WTC11 (cell line): ENCODE data around the gene JADE1. TPM values are rescaled to one million over a fixed set of nuclear protein-coding genes. Genes with fewer than 3 reads are reported as not detected.

ENCODE experiments used
- ATAC-seq: fragments of 200-7000 bp; cut with Tn5 transposase; 2 replicates; pipeline ENCODE4 v1.10.0; 2021; ENCODE audit warnings: mild to moderate bottlenecking, moderate library complexity
- CTCF ChIA-PET: fragments of 300-600 bp; sonication (Branson Sonifier 250); formaldehyde crosslinking; loops from one replicate; lab custom pipeline; 2021; ENCODE audit warnings: antibody characterized with exemption; lab: Charles Lee
- POLR2A ChIA-PET: fragments of 350-600 bp; sonication (Branson Sonifier 250); formaldehyde crosslinking; loops from one replicate; lab custom pipeline; 2021; ENCODE audit warnings: antibody characterized with exemption; lab: Charles Lee
- DNase-seq: peaks from one replicate; pipeline ENCODE4 v3.0.0; 2021; ENCODE audit warnings: low spot score
- H3K27ac Mint-ChIP-seq: 2 replicates; pipeline ENCODE4 v1.8.0; 2021; ENCODE audit warnings: mixed read lengths
- H3K27me3 Mint-ChIP-seq: 2 replicates; pipeline ENCODE4 v1.8.0; 2021; ENCODE audit warnings: low read depth, mild to moderate bottlenecking, moderate library complexity, mixed read lengths
- H3K36me3 Mint-ChIP-seq: 2 replicates; pipeline ENCODE4 v1.8.0; 2021; ENCODE audit warnings: mixed read lengths
- H3K4me1 Mint-ChIP-seq: 2 replicates; pipeline ENCODE4 v1.8.0; 2022; ENCODE audit warnings: mixed read lengths
- H3K4me3 Mint-ChIP-seq: 2 replicates; pipeline ENCODE4 v1.8.0; 2021; ENCODE audit warnings: mild to moderate bottlenecking, moderate library complexity, mixed read lengths
- H3K9me3 Mint-ChIP-seq: 2 replicates; pipeline ENCODE4 v1.8.0; 2021; ENCODE audit warnings: mixed read lengths
- ATF1 ChIP-seq: sonication (generic); formaldehyde crosslinking; IDR thresholded peaks from 2 replicates; pipeline ENCODE4 v1.8.1; 2023; ENCODE audit warnings: mild to moderate bottlenecking, moderate library complexity, missing genetic modification reagents
- GABPB1 ChIP-seq: sonication (generic); formaldehyde crosslinking; IDR thresholded peaks from 2 replicates; pipeline ENCODE4 v1.8.1; 2023; ENCODE audit warnings: mild to moderate bottlenecking, missing genetic modification reagents
- GRHL2 ChIP-seq: fragments of 250-450 bp; sonication (Bioruptor Pico); IDR thresholded peaks from 2 replicates; pipeline ENCODE4 v1.8.0; 2022; ENCODE audit warnings: mild to moderate bottlenecking, moderate library complexity; ENCODE audit not compliant: insufficient replicate concordance, severe bottlenecking
- KAT7 ChIP-seq: sonication (generic); formaldehyde crosslinking; IDR thresholded peaks from 2 replicates; pipeline ENCODE4 v1.8.1; 2023; ENCODE audit warnings: missing genetic modification reagents, mild to moderate bottlenecking, borderline replicate concordance
- MYBL2 ChIP-seq: sonication (generic); formaldehyde crosslinking; IDR thresholded peaks from 2 replicates; pipeline ENCODE4 v1.8.1; 2023; ENCODE audit warnings: mild to moderate bottlenecking, moderate library complexity, missing genetic modification reagents
- SMAD3 ChIP-seq: sonication (generic); formaldehyde crosslinking; IDR thresholded peaks from 2 replicates; pipeline ENCODE4 v1.8.0; 2022; ENCODE audit warnings: missing genetic modification reagents, mild to moderate bottlenecking, borderline replicate concordance
- SMAD4 ChIP-seq: sonication (generic); formaldehyde crosslinking; IDR thresholded peaks from 2 replicates; pipeline ENCODE4 v1.8.0; 2022; ENCODE audit warnings: mild to moderate bottlenecking, missing genetic modification reagents
- TEAD4 ChIP-seq: sonication (generic); formaldehyde crosslinking; IDR thresholded peaks from 2 replicates; pipeline ENCODE4 v1.8.0; 2022; ENCODE audit warnings: mild to moderate bottlenecking, missing genetic modification reagents
- ZNF138 ChIP-seq: sonication (generic); formaldehyde crosslinking; conservative IDR thresholded peaks from 2 replicates; pipeline ENCODE4 v1.8.1; 2022; ENCODE audit warnings: mild to moderate bottlenecking, moderate library complexity, missing genetic modification reagents
- ZNF232 ChIP-seq: sonication (generic); formaldehyde crosslinking; IDR thresholded peaks from 2 replicates; pipeline ENCODE4 v1.8.0; 2022; ENCODE audit warnings: mild to moderate bottlenecking, missing genetic modification reagents
- ZNF317 ChIP-seq: sonication (generic); formaldehyde crosslinking; IDR thresholded peaks from 2 replicates; pipeline ENCODE4 v1.8.1; 2023; ENCODE audit warnings: low read depth, mild to moderate bottlenecking, moderate library complexity, missing genetic modification reagents, borderline replicate concordance
- ZNF396 ChIP-seq: fragments of 250-450 bp; sonication (Bioruptor Pico); IDR thresholded peaks from 2 replicates; pipeline ENCODE4 v1.8.0; 2021; ENCODE audit warnings: mild to moderate bottlenecking, moderate library complexity, borderline replicate concordance
- ZNF416 ChIP-seq: fragments of 250-450 bp; sonication (Bioruptor Pico); IDR thresholded peaks from 2 replicates; pipeline ENCODE4 v1.9.0; 2021; ENCODE audit warnings: mild to moderate bottlenecking, inconsistent platforms
- total RNA-seq: library from RNA; stranded (reverse); gene quantifications from 3 replicates; pipeline ENCODE4 v1.2.3, GENCODE V29; 2021
- TF ChIP-seq, protein P1 (sequence below): sonication (generic); formaldehyde crosslinking; IDR thresholded peaks from 2 replicates; pipeline ENCODE4 v1.8.1; 2023; ENCODE audit warnings: mild to moderate bottlenecking, missing genetic modification reagents, borderline replicate concordance
- TF ChIP-seq, protein P2 (sequence below): fragments of 250-450 bp; sonication (Bioruptor Pico); IDR thresholded peaks from 2 replicates; pipeline ENCODE4 v2.1.2; 2022; ENCODE audit warnings: mild to moderate bottlenecking, moderate library complexity
- TF ChIP-seq, protein P3 (sequence below): fragments of 250-450 bp; sonication (Bioruptor Pico); IDR thresholded peaks from 2 replicates; pipeline ENCODE4 v1.9.0; 2021; ENCODE audit warnings: mild to moderate bottlenecking, borderline replicate concordance
- TF ChIP-seq, protein P4 (sequence below): fragments of 200-600 bp; IDR thresholded peaks from 2 replicates; pipeline ENCODE4 v1.8.0; 2022; ENCODE audit warnings: antibody characterized with exemption
- TF ChIP-seq, protein P5 (sequence below): sonication (generic); formaldehyde crosslinking; IDR thresholded peaks from 2 replicates; pipeline ENCODE4 v1.8.1; 2022; ENCODE audit warnings: missing genetic modification reagents, borderline replicate concordance
- TF ChIP-seq, protein P6 (sequence below): sonication (generic); formaldehyde crosslinking; IDR thresholded peaks from 2 replicates; pipeline ENCODE4 v1.8.0; 2023; ENCODE audit warnings: missing genetic modification reagents, mild to moderate bottlenecking, borderline replicate concordance

The JADE1 gene
- total RNA-seq, 1 experiment from 2014 or later = 132 TPM

DNA sequence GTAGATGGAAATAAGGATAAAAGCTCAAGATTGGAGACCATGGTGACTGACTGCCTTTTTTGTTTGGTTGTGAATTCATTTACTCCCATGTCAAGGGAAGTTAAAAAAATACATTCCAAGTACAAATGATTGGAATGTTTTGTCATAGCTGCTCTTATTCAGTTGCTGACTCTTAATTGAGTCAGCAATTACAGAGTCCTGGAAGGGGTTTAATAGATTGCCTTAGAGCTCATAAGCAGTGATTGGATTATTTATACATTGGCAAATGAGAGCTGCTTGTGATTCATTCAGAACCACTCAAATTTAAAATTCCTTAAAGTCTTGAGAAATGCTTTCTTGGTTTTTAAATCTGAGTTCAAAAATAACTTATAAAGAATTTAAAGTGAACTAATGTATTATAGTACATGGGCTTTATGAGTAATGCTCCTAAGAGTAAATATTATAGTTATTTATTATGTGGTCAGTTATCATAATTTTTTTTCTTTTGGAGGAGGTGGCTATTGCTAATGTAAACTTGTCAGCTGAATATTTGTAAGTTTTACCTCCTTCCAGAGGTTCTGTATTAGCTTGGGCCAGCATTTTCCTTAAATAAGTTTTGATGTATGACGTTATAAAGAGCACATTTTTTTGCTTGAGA, 13.6 kb downstream of the JADE1 start (continued):
- TF ChIP-seq, protein P1, sequence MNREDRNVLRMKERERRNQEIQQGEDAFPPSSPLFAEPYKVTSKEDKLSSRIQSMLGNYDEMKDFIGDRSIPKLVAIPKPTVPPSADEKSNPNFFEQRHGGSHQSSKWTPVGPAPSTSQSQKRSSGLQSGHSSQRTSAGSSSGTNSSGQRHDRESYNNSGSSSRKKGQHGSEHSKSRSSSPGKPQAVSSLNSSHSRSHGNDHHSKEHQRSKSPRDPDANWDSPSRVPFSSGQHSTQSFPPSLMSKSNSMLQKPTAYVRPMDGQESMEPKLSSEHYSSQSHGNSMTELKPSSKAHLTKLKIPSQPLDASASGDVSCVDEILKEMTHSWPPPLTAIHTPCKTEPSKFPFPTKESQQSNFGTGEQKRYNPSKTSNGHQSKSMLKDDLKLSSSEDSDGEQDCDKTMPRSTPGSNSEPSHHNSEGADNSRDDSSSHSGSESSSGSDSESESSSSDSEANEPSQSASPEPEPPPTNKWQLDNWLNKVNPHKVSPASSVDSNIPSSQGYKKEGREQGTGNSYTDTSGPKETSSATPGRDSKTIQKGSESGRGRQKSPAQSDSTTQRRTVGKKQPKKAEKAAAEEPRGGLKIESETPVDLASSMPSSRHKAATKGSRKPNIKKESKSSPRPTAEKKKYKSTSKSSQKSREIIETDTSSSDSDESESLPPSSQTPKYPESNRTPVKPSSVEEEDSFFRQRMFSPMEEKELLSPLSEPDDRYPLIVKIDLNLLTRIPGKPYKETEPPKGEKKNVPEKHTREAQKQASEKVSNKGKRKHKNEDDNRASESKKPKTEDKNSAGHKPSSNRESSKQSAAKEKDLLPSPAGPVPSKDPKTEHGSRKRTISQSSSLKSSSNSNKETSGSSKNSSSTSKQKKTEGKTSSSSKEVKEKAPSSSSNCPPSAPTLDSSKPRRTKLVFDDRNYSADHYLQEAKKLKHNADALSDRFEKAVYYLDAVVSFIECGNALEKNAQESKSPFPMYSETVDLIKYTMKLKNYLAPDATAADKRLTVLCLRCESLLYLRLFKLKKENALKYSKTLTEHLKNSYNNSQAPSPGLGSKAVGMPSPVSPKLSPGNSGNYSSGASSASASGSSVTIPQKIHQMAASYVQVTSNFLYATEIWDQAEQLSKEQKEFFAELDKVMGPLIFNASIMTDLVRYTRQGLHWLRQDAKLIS (CRISPR knock-in tag) = no peak
- TF ChIP-seq ZNF416 (CRISPR knock-in tag) (no peak), ATF1 (no peak), GABPB1 (CRISPR knock-in tag) (no peak), GRHL2 (no peak)
- TF ChIP-seq, protein P2, sequence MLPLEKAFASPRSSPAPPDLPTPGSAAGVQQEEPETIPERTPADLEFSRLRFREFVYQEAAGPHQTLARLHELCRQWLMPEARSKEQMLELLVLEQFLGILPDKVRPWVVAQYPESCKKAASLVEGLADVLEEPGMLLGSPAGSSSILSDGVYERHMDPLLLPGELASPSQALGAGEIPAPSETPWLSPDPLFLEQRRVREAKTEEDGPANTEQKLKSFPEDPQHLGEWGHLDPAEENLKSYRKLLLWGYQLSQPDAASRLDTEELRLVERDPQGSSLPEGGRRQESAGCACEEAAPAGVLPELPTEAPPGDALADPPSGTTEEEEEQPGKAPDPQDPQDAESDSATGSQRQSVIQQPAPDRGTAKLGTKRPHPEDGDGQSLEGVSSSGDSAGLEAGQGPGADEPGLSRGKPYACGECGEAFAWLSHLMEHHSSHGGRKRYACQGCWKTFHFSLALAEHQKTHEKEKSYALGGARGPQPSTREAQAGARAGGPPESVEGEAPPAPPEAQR (CRISPR knock-in tag) = no peak
- TF ChIP-seq, protein P3, sequence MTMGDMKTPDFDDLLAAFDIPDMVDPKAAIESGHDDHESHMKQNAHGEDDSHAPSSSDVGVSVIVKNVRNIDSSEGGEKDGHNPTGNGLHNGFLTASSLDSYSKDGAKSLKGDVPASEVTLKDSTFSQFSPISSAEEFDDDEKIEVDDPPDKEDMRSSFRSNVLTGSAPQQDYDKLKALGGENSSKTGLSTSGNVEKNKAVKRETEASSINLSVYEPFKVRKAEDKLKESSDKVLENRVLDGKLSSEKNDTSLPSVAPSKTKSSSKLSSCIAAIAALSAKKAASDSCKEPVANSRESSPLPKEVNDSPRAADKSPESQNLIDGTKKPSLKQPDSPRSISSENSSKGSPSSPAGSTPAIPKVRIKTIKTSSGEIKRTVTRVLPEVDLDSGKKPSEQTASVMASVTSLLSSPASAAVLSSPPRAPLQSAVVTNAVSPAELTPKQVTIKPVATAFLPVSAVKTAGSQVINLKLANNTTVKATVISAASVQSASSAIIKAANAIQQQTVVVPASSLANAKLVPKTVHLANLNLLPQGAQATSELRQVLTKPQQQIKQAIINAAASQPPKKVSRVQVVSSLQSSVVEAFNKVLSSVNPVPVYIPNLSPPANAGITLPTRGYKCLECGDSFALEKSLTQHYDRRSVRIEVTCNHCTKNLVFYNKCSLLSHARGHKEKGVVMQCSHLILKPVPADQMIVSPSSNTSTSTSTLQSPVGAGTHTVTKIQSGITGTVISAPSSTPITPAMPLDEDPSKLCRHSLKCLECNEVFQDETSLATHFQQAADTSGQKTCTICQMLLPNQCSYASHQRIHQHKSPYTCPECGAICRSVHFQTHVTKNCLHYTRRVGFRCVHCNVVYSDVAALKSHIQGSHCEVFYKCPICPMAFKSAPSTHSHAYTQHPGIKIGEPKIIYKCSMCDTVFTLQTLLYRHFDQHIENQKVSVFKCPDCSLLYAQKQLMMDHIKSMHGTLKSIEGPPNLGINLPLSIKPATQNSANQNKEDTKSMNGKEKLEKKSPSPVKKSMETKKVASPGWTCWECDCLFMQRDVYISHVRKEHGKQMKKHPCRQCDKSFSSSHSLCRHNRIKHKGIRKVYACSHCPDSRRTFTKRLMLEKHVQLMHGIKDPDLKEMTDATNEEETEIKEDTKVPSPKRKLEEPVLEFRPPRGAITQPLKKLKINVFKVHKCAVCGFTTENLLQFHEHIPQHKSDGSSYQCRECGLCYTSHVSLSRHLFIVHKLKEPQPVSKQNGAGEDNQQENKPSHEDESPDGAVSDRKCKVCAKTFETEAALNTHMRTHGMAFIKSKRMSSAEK (CRISPR knock-in tag) = no peak

DNA sequence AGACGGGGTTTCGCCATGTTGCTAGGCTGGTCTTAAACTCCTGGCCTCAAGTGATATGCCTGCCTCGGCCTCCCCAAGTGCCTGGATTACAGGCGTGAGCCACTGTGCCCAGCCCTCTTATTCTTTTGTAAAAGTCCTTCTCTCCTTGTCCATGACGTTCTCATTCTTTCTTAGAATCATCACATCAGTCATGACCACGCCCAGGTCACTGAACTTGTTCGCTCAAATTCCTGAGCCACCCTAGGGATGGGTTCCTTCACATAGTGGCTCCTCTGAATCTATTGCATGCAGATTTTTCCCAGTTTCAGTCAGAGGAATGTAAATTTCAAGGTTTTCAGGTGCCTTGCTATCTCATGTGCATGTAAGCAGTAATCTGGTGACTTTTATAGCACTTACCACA, 15.7 kb downstream of the JADE1 start:
- CTCF ChIA-PET = no interaction called here
- Mint-ChIP-seq H3K9me3 (no peaks in the 10 kb centered on the region), H3K27me3 (no peaks in the 10 kb centered on the region), H3K4me3 (peak overlapping the region; percentile 13; the same call in 1 of the 2 replicates), H3K4me1 (peaks cover 91% of the 10 kb centered on the region), H3K27ac (peak overlapping the region; percentile 80), H3K36me3 (peaks cover 14% of the 10 kb centered on the region)
- POLR2A ChIA-PET = no interaction called here
- ATAC-seq (peak; percentile 7; the same call in 1 of the 2 replicates), DNase-seq (no peak)
- TF ChIP-seq KAT7 (CRISPR knock-in tag) = no peak
- no peak for TF ChIP-seq ZNF317 (CRISPR knock-in tag)
- TF ChIP-seq TEAD4 (CRISPR knock-in tag) = no peak
- no peak for TF ChIP-seq SMAD3 (CRISPR knock-in tag)
- TF ChIP-seq, protein P4, sequence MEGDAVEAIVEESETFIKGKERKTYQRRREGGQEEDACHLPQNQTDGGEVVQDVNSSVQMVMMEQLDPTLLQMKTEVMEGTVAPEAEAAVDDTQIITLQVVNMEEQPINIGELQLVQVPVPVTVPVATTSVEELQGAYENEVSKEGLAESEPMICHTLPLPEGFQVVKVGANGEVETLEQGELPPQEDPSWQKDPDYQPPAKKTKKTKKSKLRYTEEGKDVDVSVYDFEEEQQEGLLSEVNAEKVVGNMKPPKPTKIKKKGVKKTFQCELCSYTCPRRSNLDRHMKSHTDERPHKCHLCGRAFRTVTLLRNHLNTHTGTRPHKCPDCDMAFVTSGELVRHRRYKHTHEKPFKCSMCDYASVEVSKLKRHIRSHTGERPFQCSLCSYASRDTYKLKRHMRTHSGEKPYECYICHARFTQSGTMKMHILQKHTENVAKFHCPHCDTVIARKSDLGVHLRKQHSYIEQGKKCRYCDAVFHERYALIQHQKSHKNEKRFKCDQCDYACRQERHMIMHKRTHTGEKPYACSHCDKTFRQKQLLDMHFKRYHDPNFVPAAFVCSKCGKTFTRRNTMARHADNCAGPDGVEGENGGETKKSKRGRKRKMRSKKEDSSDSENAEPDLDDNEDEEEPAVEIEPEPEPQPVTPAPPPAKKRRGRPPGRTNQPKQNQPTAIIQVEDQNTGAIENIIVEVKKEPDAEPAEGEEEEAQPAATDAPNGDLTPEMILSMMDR = no peak
- no peak for TF ChIP-seq MYBL2 (CRISPR knock-in tag)
- TF ChIP-seq, protein P5, sequence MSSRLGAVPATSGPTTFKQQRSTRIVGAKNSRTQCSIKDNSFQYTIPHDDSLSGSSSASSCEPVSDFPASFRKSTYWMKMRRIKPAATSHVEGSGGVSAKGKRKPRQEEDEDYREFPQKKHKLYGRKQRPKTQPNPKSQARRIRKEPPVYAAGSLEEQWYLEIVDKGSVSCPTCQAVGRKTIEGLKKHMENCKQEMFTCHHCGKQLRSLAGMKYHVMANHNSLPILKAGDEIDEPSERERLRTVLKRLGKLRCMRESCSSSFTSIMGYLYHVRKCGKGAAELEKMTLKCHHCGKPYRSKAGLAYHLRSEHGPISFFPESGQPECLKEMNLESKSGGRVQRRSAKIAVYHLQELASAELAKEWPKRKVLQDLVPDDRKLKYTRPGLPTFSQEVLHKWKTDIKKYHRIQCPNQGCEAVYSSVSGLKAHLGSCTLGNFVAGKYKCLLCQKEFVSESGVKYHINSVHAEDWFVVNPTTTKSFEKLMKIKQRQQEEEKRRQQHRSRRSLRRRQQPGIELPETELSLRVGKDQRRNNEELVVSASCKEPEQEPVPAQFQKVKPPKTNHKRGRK (CRISPR knock-in tag) = no peak
- TF ChIP-seq ZNF396 (CRISPR knock-in tag) = no peak
- no peak for TF ChIP-seq ZNF232 (CRISPR knock-in tag)
- TF ChIP-seq, protein P6, sequence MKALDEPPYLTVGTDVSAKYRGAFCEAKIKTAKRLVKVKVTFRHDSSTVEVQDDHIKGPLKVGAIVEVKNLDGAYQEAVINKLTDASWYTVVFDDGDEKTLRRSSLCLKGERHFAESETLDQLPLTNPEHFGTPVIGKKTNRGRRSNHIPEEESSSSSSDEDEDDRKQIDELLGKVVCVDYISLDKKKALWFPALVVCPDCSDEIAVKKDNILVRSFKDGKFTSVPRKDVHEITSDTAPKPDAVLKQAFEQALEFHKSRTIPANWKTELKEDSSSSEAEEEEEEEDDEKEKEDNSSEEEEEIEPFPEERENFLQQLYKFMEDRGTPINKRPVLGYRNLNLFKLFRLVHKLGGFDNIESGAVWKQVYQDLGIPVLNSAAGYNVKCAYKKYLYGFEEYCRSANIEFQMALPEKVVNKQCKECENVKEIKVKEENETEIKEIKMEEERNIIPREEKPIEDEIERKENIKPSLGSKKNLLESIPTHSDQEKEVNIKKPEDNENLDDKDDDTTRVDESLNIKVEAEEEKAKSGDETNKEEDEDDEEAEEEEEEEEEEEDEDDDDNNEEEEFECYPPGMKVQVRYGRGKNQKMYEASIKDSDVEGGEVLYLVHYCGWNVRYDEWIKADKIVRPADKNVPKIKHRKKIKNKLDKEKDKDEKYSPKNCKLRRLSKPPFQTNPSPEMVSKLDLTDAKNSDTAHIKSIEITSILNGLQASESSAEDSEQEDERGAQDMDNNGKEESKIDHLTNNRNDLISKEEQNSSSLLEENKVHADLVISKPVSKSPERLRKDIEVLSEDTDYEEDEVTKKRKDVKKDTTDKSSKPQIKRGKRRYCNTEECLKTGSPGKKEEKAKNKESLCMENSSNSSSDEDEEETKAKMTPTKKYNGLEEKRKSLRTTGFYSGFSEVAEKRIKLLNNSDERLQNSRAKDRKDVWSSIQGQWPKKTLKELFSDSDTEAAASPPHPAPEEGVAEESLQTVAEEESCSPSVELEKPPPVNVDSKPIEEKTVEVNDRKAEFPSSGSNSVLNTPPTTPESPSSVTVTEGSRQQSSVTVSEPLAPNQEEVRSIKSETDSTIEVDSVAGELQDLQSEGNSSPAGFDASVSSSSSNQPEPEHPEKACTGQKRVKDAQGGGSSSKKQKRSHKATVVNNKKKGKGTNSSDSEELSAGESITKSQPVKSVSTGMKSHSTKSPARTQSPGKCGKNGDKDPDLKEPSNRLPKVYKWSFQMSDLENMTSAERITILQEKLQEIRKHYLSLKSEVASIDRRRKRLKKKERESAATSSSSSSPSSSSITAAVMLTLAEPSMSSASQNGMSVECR (CRISPR knock-in tag) = no peak
- TF ChIP-seq ZNF138 (CRISPR knock-in tag) = no peak
- TF ChIP-seq SMAD4 (CRISPR knock-in tag) = no peak
